Skeletal muscle tissue (tissue), 4 donors: Measurements from ENCODE around the gene IMMP2L. TPM values are rescaled to one million over a fixed set of nuclear protein-coding genes. Genes with fewer than 3 reads are reported as not detected.
"Not testable (repeated sequence)": the region's sequence is repeated elsewhere in the genome, so short reads cannot be mapped to it uniquely, and the experiment has no call there.

ENCODE experiments used
- H3K27ac ChIP-seq: one replicate; pipeline ENCODE4 v1.7.0; 2013; ENCODE audit warnings: mild to moderate bottlenecking, low read depth, low read length, inconsistent platforms
- H3K27me3 ChIP-seq, 3 donors: one replicate each; pipeline ENCODE4 v1.7.0; 2013; ENCODE audit warnings: low read length in 3 of 3; ENCODE audit not compliant: control insufficient read depth in 3 of 3, insufficient read depth in 3 of 3
- H3K36me3 ChIP-seq, 3 donors: one replicate each; pipeline ENCODE4 v1.7.0; 2013; ENCODE audit warnings: low read length in 3 of 3; ENCODE audit not compliant: control insufficient read depth in 3 of 3, insufficient read depth in 3 of 3
- H3K4me1 ChIP-seq, 3 donors: one replicate each; pipeline ENCODE4 v1.7.0; 2013; ENCODE audit warnings: low read length in 3 of 3, mild to moderate bottlenecking in 3 of 3; ENCODE audit not compliant: control insufficient read depth in 3 of 3, insufficient read depth in 3 of 3
- H3K4me3 ChIP-seq, 3 donors: one replicate each; pipeline ENCODE4 v1.7.0; 2013; ENCODE audit warnings: low read length in 3 of 3
- H3K9ac ChIP-seq, 3 donors: one replicate each; pipeline ENCODE4 v1.7.0; 2013; ENCODE audit warnings: low read length in 3 of 3, mild to moderate bottlenecking in 3 of 3, moderate library complexity in 2 of 3, low read depth in 1 of 3
- H3K9me3 ChIP-seq, 3 donors: one replicate each; pipeline ENCODE4 v1.7.0; 2013; ENCODE audit warnings: low read length in 3 of 3; ENCODE audit not compliant: control insufficient read depth in 3 of 3
- total RNA-seq: library from RNA; depleted of rRNA; stranded (reverse); fragments of >200 nt; gene quantifications from one replicate; pipeline ENCODE4 v1.2.3, GENCODE V29; 2014
- donor health status: Osteomylitis.

The IMMP2L gene
- 15.7 TPM for total RNA-seq

DNA sequence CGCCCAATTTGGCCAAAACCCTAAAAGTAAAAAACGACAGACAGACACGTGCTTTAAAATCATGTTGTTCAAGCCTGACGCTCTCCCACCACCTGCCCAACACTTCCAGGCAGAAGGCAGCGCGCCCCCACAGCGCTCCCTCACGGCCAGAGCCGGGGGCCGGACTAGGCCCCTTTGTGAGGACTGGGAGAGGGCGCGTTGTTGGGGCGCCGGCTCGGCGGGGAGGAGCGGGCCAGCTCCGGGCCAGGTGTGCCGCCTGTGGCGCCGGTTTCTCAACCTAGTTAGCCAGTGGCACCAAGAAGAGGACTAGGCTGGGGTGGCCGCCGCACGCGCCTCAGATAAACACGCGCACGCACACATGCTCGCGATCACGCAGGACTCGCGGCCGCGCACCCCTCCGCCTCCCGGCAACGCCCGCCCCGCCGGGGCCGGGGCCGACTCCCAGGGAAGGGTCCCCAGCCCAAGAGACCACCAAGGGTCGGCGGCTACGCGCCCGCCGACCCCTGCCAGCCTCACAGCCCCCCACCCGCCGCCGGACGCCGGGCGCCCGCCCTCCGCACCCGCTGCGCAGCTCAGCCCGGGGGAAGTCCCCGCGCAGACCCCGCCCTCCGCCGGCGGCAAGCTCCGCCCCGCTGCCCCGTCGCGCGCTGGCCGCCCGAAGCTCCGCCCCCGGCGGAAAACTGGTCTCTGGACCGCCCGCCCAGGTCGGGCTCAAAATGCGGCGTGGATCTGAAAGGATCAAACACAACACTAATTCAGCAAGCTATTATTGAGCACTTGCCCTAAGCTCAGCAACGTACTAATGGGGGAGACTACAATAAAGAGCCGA, at the start of gene IMMP2L:
Gene IMMP2L (minus strand): TSS at position 589 of the 829 bp plus-strand sequence.
- Histone ChIP-seq H3K9me3 (no peaks in the 10 kb centered on the region), H3K9ac (peak within 1 kb of the TSS; percentile 85 to 88 (median 87)), H3K4me1 (peaks cover 9 to 16% (median 11%) of the 10 kb centered on the region in 3 donors), H3K27me3 (no peaks in the 10 kb centered on the region), H3K27ac (peak within 1 kb of the TSS; percentile 88), H3K4me3 (peak within 1 kb of the TSS; percentile 77 to 83 (median 82)), H3K36me3 (peaks cover 0 to 4% (median 3%) of the 10 kb centered on the region in 3 donors)

DNA sequence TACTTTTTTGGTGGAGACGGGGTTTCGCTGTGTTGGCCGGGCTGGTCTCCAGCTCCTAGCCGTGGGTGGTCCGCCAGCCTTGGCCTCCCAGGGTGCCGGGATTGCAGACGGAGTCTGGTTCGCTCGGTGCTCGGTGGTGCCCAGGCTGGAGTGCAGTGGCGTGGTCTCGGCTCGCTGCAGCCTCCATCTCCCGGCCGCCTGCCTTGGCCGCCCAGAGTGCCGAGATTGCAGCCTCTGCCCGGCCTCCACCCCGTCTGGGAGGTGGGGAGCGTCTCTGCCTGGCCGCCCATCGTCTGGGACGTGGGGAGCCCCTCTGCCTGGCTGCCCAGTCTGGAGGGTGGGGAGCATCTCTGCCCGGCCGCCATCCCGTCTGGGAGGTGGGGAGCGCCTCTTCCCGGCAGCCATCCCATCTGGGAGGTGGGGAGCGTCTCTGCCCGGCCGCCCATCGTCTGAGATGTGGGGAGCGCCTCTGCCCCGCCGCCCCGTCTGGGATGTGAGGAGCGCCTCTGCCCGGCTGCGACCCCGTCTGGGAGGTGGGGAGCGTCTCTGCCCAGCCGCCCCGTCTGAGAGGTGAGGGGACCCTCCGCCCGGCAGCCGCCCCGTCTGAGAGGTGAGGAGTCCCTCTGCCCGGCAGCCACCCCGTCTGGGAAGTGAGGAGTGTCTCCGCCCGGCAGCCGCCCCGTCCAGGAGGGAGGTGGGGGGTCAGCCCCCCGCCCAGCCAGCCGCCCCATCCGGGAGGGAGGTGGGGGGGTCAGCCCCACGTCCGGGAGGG, 47.4 kb upstream of the IMMP2L start:
- not testable (repeated sequence) for H3K27ac ChIP-seq, H3K4me1 ChIP-seq, H3K9me3 ChIP-seq, H3K4me3 ChIP-seq, H3K36me3 ChIP-seq, H3K27me3 ChIP-seq, H3K9ac ChIP-seq

- Histone ChIP-seq H3K9ac (no peak overlapping the region), H3K36me3 (no peaks in the 10 kb centered on the region), H3K9me3 (no peaks in the 10 kb centered on the region), H3K27ac (no peak overlapping the region), H3K4me3 (no peak overlapping the region), H3K4me1 (no peaks in the 10 kb centered on the region), H3K27me3 (no peaks in the 10 kb centered on the region)
Observed at GRCh38 chr7:111607621-111608020, 45.3 kb upstream of the IMMP2L start.

DNA sequence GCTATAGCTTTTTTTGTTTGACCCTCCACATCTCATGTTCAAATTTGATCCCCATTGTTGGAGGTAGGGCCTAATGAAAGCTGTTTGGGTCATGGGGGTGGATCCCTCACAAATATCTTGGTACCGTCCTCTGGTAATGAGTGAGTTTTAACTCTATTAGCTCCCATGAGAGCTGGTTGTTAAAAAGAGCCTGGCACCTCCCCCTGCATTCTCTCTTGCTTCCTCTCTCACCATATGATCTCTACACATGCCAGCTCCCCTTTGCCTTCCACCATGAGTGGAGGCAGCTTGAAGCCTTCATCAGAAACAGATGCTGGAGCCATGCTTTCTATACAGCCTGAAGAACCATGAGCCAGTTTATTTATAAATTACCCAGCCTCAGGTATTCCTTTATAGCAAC, 43.0 kb upstream of the IMMP2L start:
- no peak overlapping the region for H3K27ac ChIP-seq
- H3K9ac ChIP-seq: no peak overlapping the region
- no peaks in the 10 kb centered on the region for H3K9me3 ChIP-seq
- H3K36me3 ChIP-seq: no peaks in the 10 kb centered on the region
- H3K4me3 ChIP-seq: no peak overlapping the region
- H3K4me1 ChIP-seq: no peaks in the 10 kb centered on the region
- no peaks in the 10 kb centered on the region for H3K27me3 ChIP-seq

DNA sequence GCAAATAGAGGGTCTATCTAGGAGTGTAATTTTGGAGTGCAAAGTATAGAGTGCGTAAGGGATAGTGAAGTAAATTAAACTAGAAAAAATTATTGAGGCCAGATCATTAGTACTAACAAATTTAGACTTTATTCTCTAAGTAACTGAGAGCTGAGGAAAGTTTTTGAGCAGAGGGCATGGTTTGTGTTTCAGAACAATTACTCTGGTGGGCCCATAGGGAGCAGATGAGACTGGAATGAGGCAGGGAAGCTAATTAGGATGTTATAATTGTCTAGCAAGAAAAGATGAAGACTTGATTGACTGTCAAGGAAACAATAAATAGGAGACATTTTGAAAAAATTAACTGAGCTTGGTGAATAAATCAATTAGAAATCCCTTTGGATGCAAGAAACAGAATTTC, 37.8 kb upstream of the IMMP2L start:
- H3K9me3 ChIP-seq: no peaks in the 10 kb centered on the region
- no peak overlapping the region for H3K27ac ChIP-seq
- H3K4me1 ChIP-seq: no peaks in the 10 kb centered on the region
- H3K36me3 ChIP-seq: no peaks in the 10 kb centered on the region
- no peak overlapping the region for H3K9ac ChIP-seq
- H3K27me3 ChIP-seq: no peaks in the 10 kb centered on the region
- no peak overlapping the region for H3K4me3 ChIP-seq

GRCh38 chr7:111595780-111596179, 33.5 kb upstream of the IMMP2L start:
- H3K4me1 ChIP-seq: no peaks in the 10 kb centered on the region
- no peak overlapping the region for H3K9ac ChIP-seq
- no peaks in the 10 kb centered on the region for H3K36me3 ChIP-seq
- no peaks in the 10 kb centered on the region for H3K9me3 ChIP-seq
- H3K4me3 ChIP-seq: no peak overlapping the region
- H3K27ac ChIP-seq: no peak overlapping the region
- H3K27me3 ChIP-seq: no peaks in the 10 kb centered on the region

DNA sequence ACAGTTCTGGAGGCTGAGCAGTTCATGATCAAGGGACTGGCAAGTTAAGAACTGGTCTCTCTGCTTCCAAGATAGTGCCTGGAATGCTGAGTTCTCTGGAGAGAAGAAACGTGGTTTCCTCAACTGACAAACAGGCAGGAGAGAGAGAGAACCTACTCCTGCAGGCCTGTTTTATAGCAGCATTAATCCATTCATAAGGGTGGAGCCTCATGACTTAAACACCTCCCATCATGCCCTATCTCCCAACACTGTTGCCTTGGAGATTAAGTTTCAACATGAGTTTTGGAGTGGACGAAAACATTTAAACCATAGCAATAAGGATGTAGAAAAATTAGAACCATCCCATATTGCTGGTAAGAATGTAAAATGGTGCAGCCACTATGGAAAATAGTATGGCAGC, 32.3 kb upstream of the IMMP2L start:
- Histone ChIP-seq H3K4me3 (no peak overlapping the region), H3K27ac (no peak overlapping the region), H3K9ac (no peak overlapping the region), H3K4me1 (no peaks in the 10 kb centered on the region), H3K27me3 (no peaks in the 10 kb centered on the region), H3K9me3 (no peaks in the 10 kb centered on the region), H3K36me3 (no peaks in the 10 kb centered on the region)

DNA sequence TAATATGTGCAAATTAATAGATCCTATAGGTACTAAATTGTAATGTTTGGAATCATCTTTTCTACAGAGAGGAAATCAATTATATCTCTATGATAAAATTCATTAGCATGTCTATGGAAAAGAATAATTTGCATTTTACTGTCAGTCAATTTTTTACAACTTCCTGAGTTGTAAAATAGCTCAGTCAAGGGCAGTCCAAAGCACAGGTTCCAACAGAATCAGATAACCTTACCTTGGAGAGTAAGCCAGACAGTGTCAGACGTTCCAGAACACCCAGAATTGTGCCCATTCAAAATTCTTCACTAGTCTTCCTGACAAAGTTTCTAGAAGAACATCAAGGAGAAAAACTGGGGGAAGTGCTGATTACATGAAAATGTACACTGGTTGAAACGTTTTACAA, 31.1 kb upstream of the IMMP2L start:
- no peaks in the 10 kb centered on the region for H3K4me1 ChIP-seq
- H3K27me3 ChIP-seq: no peaks in the 10 kb centered on the region
- no peak overlapping the region for H3K27ac ChIP-seq
- H3K36me3 ChIP-seq: no peaks in the 10 kb centered on the region
- no peaks in the 10 kb centered on the region for H3K9me3 ChIP-seq
- H3K4me3 ChIP-seq: no peak overlapping the region
- no peak overlapping the region for H3K9ac ChIP-seq

- H3K27ac ChIP-seq: no peak overlapping the region
- no peaks in the 10 kb centered on the region for H3K9me3 ChIP-seq
- no peaks in the 10 kb centered on the region for H3K4me1 ChIP-seq
Observed at GRCh38 chr7:111588065-111588433, 25.8 kb upstream of the IMMP2L start.

GRCh38 chr7:111587410-111588064, 25.2 kb upstream of the IMMP2L start:
- no peaks in the 10 kb centered on the region for H3K9me3 ChIP-seq
- H3K36me3 ChIP-seq: no peaks in the 10 kb centered on the region
- H3K4me1 ChIP-seq: no peaks in the 10 kb centered on the region
- no peak overlapping the region for H3K9ac ChIP-seq
- no peak overlapping the region for H3K4me3 ChIP-seq
- no peak overlapping the region for H3K27ac ChIP-seq
- no peaks in the 10 kb centered on the region for H3K27me3 ChIP-seq

More at GRCh38 chr7:111588065-111588433, 25.8 kb upstream of the IMMP2L start:
- no peak overlapping the region for H3K4me3 ChIP-seq
- H3K27me3 ChIP-seq: no peaks in the 10 kb centered on the region
- no peaks in the 10 kb centered on the region for H3K36me3 ChIP-seq
- H3K9ac ChIP-seq: no peak overlapping the region
